ENCODE results near the gene SOX12.

Gene SOX12

DNA sequence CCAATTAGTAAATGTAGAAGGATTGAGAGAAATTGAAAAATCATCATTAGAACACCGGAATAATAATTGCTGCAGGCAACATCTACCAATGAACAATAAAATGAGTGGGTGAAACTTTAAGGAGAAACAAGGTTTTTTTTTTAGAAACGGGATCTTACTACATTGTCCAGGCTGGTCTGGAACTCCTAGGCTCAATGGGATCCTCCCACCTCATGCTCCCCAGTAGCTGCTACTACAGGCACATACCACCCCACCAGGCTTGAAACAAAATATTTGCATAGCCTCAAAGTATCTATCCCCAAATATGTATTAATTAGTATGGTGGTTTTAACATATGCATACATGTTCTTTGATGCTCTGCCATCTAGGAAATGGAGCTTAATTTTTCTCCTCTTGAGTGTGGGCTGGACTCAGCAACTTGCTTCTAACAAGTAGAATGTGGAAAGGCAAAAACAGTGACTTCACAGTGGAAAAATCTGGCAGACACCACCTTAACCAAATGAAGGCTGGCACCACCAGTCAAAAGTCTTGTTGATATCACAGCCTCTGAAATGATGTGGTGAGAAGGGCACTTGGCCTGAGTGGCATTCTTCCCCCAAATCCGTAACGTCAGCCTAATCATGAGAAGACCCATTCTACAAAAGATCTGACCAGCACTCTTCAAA, 33.7 kb downstream of the SOX12 start:
- Histone ChIP-seq H3K36me3 (ENCODE audit: insufficient read depth, low read length) (no peaks in the 10 kb centered on the region), H3K4me3 (no peak overlapping the region), H3K9ac (ENCODE audit: insufficient read length) (no peak overlapping the region), H3K9me3 (ENCODE audit: low read depth, low read length) (no peaks in the 10 kb centered on the region), H3K27ac (no peak overlapping the region)
- DNase-seq (ENCODE audit: low read depth, low spot score), result no peak
- no peak for TF ChIP-seq POLR2AphosphoS5 (IDR thresholded peaks at IDR 0.05; ENCODE audit: borderline replicate concordance, low read depth, low read length)
- no peak for TF ChIP-seq FOXP2 (optimal IDR thresholded peaks at IDR 0.05; ENCODE audit: control extremely low read depth, extremely low read length, insufficient read depth)
- no peak for TF ChIP-seq EZH2 (IDR thresholded peaks at IDR 0.05)

DNA sequence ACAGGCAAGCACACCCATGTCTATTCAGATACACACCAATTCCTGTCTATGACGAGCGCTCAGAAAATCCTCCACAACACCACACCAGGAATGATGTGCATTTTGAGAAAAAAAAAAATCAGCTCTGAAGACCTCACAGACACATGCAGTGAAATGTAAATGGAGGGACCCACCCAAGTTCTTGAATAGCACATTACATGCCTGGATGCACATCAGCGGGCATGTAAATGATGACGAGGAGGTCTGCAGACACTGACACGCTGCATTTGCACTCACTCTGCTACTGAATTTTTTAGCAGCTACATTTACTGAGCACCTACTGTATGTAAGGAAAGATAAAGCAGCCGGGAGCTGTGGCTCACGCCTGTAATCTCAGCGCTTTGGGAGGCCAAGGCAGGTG, 36.2 kb downstream of the SOX12 start:
- TF ChIP-seq EZH2 (IDR thresholded peaks at IDR 0.05) (no peak), FOXP2 (optimal IDR thresholded peaks at IDR 0.05; ENCODE audit: control extremely low read depth, extremely low read length, insufficient read depth) (no peak), POLR2AphosphoS5 (IDR thresholded peaks at IDR 0.05; ENCODE audit: borderline replicate concordance, low read depth, low read length) (no peak)
- Histone ChIP-seq H3K9me3 (ENCODE audit: low read depth, low read length) (no peaks in the 10 kb centered on the region), H3K36me3 (ENCODE audit: insufficient read depth, low read length) (no peaks in the 10 kb centered on the region), H3K27ac (no peak overlapping the region), H3K9ac (ENCODE audit: insufficient read length) (no peak overlapping the region), H3K4me3 (no peak overlapping the region)
- DNase-seq (ENCODE audit: low read depth, low spot score), result no peak

DNA sequence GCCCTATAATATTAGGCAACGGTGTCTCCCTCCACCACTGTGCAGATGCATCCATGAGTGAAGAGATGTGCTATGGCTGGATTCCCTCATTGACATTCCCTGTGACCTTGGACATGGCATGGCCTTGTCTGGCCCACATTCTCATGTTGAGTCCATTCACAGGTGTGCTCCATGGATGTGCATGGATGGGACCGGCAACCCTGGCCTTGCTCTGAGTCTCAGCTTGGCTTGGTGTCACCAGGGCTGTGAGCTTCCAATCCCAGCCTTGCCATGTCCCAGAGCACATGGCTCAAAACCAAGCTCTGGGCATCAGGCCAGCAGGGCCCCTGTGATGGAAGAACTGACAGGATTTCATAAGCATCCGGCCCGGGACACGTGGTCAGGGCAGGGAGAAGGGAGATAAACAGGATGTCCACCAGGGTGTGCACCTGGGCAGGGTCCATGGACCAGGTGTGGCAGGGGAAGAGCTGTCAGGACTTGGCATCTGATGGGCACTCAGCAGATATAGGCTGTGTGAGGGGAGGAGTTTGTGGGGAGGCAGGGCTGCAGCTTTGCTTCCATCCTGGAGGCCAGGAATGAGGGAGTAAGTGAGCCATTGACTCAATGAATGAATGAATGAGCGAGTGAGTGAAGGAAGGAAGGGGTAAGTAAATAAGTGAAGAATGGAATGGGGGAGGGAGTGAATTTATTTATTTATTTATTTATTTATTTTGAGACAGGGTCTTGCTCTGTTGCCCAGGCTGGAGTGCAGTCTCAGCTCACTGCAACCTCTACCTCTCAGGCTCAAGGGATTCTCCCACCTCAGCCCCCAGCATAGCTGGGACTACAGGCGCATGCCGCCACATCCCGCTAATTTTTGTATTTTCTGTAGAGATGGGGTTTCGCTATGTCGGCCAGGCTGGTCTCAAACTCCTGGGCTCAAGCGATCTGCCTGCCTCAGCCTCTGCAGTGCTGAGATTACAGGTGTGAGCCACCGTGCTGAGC, 37.2 kb downstream of the SOX12 start:
- Histone ChIP-seq H3K36me3 (ENCODE audit: insufficient read depth, low read length) (no peaks in the 10 kb centered on the region), H3K4me3 (no peak overlapping the region), H3K27ac (no peak overlapping the region), H3K9me3 (ENCODE audit: low read depth, low read length) (no peaks in the 10 kb centered on the region), H3K9ac (ENCODE audit: insufficient read length) (no peak overlapping the region)
- no peak for TF ChIP-seq EZH2 (IDR thresholded peaks at IDR 0.05)
- no peak for TF ChIP-seq FOXP2 (optimal IDR thresholded peaks at IDR 0.05; ENCODE audit: control extremely low read depth, extremely low read length, insufficient read depth)
- TF ChIP-seq POLR2AphosphoS5 (IDR thresholded peaks at IDR 0.05; ENCODE audit: borderline replicate concordance, low read depth, low read length), result no peak
- no peak for DNase-seq (ENCODE audit: low read depth, low spot score)

DNA sequence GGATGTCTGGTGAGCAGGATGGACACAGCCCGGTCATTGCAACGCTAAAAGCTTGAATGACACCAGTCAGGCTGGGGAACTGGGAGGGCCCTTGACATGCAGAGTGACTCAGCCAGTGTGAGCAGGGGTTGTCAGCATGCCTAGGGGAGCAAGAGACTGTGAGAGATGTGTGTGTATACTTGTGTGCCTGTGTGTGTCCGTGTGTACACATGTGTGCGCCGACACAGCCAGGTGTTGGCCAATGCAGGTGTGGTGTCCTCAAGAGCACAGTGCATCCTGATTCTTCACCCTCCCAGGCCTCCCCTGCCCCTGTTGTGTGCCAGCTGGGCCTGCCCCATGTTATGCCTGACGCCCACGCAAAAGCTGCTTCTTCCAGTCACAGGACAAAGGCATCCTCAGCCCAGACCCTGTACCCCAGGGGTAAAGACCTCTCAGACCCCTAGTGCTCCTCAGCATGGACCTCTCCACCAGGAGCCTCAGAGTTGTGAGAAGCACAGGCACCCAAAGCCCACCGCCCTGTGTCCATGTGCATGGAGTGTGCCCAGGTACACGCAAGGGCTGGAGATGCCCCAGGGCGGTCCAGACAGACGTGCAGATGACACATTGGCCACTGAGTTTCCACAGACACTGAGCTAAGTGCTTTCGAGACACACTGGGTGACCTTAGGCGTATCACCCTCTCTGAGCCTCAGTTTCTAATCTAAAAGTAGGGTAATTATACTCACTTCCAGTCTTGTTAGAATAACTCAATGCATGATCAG, 38.1 kb downstream of the SOX12 start:
- no peak for TF ChIP-seq FOXP2 (optimal IDR thresholded peaks at IDR 0.05; ENCODE audit: control extremely low read depth, extremely low read length, insufficient read depth)
- TF ChIP-seq EZH2 (IDR thresholded peaks at IDR 0.05), result no peak
- no peak for TF ChIP-seq POLR2AphosphoS5 (IDR thresholded peaks at IDR 0.05; ENCODE audit: borderline replicate concordance, low read depth, low read length)
- no peaks in the 10 kb centered on the region for H3K9me3 ChIP-seq (ENCODE audit: low read depth, low read length)
- H3K4me3 ChIP-seq, result no peak overlapping the region
- DNase-seq (ENCODE audit: low read depth, low spot score), result no peak
- no peak overlapping the region for H3K9ac ChIP-seq (ENCODE audit: insufficient read length)
- no peaks in the 10 kb centered on the region for H3K36me3 ChIP-seq (ENCODE audit: insufficient read depth, low read length)
- no peak overlapping the region for H3K27ac ChIP-seq

DNA sequence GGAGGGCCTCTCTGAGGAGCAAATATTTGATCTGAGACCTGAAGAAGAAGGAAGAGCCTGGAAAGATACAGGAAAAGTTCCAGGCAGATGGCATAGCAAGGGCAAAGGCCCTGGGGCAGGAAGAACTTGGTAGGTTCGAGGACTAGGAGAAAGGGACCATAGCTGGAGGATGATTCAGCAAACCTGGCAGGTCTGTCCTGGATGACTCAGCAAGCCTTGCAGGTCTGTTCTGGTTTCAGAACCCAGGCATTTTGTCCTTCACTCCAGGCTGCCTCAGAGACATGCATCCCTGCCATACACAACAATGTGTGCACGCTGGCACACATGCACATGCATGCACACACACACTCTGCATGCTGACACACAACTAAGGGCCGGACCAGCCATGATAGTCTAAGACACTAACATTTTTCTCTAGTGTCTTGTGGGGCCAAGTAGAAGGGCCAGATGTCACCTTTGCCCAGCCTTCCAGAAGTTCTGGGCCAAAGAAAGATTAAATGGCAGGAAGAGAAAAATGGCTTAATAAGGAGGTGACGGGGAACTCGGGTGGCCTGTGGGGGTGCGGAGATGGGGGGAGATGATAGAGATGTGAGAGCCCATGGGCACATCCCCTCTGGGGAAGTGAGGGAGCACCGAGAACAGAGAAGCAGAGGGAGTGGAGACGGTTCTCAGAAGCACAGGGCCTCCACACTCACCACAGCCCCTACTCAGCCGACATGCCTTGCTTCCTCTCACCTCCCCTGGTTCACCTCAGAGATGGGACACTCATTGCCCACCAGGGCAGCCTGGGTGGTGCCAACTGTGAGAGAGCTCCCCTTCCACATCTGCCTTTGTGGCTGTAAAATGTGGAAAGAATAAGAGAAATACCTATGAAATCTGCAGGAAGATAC, 39.8 kb downstream of the SOX12 start:
- no peak for DNase-seq (ENCODE audit: low read depth, low spot score)
- no peak overlapping the region for H3K27ac ChIP-seq
- H3K36me3 ChIP-seq (ENCODE audit: insufficient read depth, low read length), result no peaks in the 10 kb centered on the region
- no peak overlapping the region for H3K9ac ChIP-seq (ENCODE audit: insufficient read length)
- TF ChIP-seq FOXP2 (optimal IDR thresholded peaks at IDR 0.05; ENCODE audit: control extremely low read depth, extremely low read length, insufficient read depth) (no peak), POLR2AphosphoS5 (IDR thresholded peaks at IDR 0.05; ENCODE audit: borderline replicate concordance, low read depth, low read length) (no peak), EZH2 (IDR thresholded peaks at IDR 0.05) (no peak)
- H3K9me3 ChIP-seq (ENCODE audit: low read depth, low read length), result no peaks in the 10 kb centered on the region
- no peak overlapping the region for H3K4me3 ChIP-seq

DNA sequence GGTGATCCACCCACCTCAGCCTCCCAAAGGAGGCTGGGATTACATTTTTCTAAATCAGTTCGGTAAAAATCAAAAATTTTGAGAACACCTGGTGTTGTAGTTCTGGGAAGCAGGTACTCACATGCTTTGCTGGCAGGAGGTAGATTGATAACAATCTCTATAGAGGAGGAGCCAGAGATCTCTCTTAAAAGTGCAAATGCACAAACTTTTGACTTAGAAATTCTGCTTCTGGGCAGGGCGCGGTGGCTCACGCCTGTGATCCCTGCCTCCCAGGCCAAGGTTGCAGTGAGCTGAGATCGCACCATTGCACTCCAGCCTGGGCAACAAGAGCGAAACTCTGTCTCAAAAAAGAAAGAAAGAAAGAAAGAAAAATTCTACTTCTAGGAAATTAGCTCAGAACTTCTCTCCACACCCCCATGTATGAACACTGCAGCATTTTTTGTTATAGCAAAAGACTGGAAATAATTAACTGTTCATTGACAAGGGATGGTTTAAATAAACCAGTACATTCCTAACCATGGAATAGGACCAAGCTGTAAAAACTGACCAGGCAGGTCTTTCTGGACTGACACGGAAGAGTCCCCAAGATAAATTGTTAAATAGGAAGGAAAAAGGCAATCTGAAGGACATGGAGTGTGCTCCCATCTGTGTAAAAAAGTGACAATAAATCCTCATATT, 40.8 kb downstream of the SOX12 start:
- Histone ChIP-seq H3K9me3 (ENCODE audit: low read depth, low read length) (no peaks in the 10 kb centered on the region), H3K27ac (no peak overlapping the region), H3K4me3 (no peak overlapping the region), H3K9ac (ENCODE audit: insufficient read length) (no peak overlapping the region), H3K36me3 (ENCODE audit: insufficient read depth, low read length) (no peaks in the 10 kb centered on the region)
- DNase-seq (ENCODE audit: low read depth, low spot score), result no peak
- no peak for TF ChIP-seq EZH2 (IDR thresholded peaks at IDR 0.05)

DNA sequence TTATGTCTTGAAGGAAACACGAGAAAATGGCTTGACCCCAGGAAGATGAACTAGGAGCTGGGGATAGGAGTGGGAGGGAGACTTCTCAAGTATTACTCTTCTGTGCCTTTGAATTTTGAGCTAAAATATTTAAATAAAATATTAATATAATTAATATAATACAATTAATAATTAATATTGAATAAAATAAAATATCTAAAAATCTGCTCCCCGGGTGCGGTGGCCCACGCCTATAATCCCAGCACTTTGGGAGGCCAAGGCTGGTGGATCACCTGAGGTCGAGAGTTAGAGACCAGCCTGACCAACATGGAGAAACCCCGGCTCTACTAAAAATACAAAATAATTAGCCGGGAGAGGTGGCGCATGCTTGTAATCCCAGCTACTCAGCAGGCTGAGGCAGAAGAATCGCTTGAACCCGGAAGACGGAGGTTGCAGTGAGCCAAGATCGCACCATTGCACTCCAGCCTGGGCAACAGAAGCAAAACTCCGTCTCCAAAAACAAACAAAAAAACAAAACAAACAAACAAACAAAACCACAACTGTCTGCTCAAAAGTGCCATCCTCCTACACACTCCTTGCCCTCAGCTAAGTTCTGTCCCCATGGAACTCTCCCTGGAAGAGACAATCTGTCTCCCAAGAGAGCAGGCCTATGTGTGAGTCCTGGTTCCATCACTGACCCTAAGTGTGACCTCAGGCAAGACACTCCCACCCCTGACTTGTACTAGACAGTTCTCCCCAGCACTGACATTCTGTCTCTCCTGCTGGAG, 41.5 kb downstream of the SOX12 start:
- H3K36me3 ChIP-seq (ENCODE audit: insufficient read depth, low read length), result no peaks in the 10 kb centered on the region
- H3K4me3 ChIP-seq, result no peak overlapping the region
- no peak overlapping the region for H3K9ac ChIP-seq (ENCODE audit: insufficient read length)
- H3K27ac ChIP-seq, result no peak overlapping the region
- no peaks in the 10 kb centered on the region for H3K9me3 ChIP-seq (ENCODE audit: low read depth, low read length)
- DNase-seq (ENCODE audit: low read depth, low spot score), result no peak
- no peak for TF ChIP-seq POLR2AphosphoS5 (IDR thresholded peaks at IDR 0.05; ENCODE audit: borderline replicate concordance, low read depth, low read length)
- no peak for TF ChIP-seq FOXP2 (optimal IDR thresholded peaks at IDR 0.05; ENCODE audit: control extremely low read depth, extremely low read length, insufficient read depth)
- TF ChIP-seq EZH2 (IDR thresholded peaks at IDR 0.05), result no peak
